AG09319 (cell line): ENCODE data around the gene BLZF1.
"Not testable (repeated sequence)": the region's sequence is repeated elsewhere in the genome, so short reads cannot be mapped to it uniquely, and the experiment has no call there.

Source experiments
- DNase-seq: peaks from one replicate; pipeline ENCODE4 v3.0.0-alpha.2; 2010; ENCODE audit warnings: low read depth; ENCODE audit errors: extremely low read depth
- TF ChIP-seq, protein P1 (sequence below): IDR thresholded peaks from 2 replicates; pipeline ENCODE4 v1.5.1; 2011; ENCODE audit warnings: low read depth, mild to moderate bottlenecking, inconsistent platforms, low read length, moderate library complexity

BLZF1 gene

DNA sequence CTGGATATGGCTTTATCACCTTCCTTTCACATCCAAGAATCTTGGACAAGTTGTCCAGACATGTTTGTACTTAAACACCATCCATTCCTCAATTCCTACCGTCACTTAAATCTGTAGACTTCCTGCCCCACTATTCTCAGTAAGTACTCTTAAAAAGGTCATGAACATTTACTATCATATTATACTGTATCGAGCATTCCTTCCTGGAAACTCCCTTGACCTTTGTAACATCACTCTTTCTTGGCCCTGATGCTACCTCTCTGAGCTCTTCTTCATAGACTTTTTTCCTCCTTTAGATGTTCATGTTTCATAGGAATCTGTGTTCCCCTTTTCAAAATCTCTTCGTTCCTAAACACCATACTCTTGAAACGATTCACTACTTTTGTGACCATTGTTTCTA is 15.5 kb downstream of the BLZF1 start:
- TF ChIP-seq, protein P1, sequence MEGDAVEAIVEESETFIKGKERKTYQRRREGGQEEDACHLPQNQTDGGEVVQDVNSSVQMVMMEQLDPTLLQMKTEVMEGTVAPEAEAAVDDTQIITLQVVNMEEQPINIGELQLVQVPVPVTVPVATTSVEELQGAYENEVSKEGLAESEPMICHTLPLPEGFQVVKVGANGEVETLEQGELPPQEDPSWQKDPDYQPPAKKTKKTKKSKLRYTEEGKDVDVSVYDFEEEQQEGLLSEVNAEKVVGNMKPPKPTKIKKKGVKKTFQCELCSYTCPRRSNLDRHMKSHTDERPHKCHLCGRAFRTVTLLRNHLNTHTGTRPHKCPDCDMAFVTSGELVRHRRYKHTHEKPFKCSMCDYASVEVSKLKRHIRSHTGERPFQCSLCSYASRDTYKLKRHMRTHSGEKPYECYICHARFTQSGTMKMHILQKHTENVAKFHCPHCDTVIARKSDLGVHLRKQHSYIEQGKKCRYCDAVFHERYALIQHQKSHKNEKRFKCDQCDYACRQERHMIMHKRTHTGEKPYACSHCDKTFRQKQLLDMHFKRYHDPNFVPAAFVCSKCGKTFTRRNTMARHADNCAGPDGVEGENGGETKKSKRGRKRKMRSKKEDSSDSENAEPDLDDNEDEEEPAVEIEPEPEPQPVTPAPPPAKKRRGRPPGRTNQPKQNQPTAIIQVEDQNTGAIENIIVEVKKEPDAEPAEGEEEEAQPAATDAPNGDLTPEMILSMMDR = no peak

DNA sequence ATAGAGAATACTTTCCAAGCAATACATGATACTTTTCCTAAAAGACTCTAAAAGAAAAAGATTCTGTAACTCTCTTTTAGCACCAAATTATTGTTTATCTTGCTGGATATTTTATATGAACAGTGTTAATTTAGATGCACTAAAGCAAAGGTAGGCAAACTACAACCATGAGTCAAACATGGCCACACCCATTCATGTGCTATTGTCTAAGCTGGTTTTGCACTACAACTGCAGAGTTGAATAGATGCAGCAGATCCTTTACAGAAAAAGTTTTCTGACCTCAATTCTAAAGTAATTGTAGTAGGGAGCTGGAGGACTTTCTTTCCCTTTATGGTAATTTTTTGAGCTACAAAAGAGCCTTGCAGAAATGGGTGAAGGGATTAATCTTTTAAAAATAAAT is 19.4 kb downstream of the BLZF1 start:
- no peak for DNase-seq
- TF ChIP-seq, protein P1 = no peak

More for the DNA sequence above, 15.5 kb downstream of the BLZF1 start:
- no peak for DNase-seq

DNA sequence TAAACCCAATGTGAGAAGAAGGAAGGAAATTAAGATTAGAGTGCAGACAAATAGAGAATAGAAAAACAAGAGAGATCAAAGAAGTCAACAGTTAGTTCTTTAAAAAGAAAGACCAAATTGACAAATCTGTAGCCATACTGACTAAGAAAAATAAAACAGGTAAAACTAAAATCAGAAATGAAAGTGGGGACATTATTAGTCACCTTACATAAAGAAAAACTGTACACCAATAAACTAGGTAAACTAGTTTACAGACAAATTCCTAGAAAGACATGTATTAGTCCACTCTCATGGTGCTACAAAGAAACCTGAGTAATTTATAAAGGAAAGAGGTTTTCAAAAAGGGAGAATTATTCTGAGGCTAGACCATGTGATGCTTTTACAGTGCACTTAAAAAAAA is 22.3 kb downstream of the BLZF1 start:
- TF ChIP-seq, protein P1 = no peak

DNA sequence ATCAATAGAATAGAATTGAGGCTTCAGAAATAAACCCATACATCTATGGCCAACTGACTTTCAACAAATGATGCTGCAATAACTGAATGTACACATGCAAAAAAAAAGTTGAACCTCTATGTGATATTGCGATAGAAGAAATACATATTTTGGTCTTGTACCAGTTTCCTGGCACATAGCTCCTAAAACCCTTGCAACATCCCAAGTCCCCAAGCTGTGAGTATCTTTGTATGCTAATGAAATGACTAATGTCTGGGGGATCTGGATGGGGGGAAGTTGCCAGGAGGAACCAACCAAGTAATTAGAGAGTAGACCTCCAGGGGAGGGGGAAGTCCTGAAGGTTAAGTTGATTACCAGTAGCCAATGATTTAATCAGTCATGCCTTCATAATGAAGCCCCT is 24.4 kb downstream of the BLZF1 start:
- DNase-seq = no peak
- TF ChIP-seq, protein P1 = no peak

More for the DNA sequence above, 22.3 kb downstream of the BLZF1 start:
- no peak for DNase-seq

DNA sequence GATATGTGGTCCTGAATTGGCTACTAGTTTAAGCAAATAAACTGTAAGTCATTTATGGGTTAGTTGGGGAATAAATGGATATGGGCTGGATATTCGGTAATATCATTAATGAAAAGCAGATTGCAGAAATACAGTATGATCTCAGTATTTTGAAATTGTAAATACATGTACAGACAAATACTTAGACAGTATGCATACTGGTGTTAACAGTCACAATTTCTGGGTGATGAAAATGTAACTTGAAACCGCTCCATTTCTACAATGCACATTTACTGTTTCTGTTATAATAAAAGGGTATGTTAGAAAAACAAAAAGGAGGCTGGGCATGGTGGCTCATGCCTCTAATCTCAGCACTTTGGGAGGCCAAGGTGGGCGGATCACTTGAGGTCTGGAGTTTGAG is 28.0 kb downstream of the BLZF1 start:
- TF ChIP-seq, protein P1 = no peak
- no peak for DNase-seq

DNA sequence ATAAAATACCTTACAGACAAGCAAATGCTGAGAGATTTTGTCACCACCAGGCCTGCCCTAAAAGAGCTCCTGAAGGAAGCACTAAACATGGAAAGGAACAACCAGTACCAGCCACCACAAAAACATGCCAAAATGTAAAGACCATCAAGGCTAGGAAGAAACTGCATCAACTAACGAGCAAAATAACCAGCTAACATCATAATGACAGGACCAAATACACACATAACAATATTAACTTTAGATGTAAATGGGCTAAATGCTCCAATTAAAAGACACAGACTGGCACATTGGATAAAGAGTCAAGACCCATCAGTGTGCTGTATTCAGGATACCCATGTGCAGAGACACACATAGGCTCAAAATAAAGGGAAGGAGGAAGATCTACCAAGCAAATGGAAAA is 34.6 kb downstream of the BLZF1 start:
- not testable (repeated sequence) for DNase-seq

DNA sequence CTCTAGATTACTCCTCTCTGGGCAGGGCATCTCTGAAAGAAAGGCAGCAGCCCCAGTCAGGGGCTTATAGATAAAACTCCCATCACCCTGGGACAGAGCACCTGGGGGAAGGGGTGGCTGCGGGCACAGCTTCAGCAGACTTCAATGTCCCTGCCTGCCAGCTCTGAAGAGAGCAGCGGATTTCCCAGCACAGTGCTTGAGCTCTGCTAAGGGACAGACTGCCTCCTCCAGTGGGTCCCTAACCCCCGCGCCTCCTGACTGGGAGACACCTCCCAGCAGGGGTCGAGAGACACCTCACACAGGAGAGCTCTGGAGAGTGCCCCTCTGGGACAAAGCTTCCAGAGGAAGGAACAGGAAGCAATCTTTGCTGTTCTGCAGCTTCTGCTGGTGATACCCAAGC is 40.3 kb downstream of the BLZF1 start:
- not testable (repeated sequence) for DNase-seq

DNA sequence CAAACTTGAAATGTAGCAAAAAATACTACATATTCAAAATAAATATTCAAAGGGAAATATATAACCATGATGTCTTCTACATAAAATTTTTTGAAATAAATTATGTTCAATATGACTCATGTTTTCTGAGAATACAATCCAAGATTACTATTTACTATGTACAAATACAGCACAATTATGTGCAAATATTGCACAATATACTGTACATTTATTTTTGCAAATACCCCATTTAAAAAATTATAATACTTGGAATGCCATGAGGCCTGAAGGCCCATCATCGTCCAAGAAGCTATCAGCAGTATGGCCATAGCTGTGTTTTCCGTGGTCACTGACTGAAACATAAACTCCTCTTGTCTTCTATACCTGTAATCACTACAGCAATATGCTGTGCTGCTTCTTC is 47.0 kb downstream of the BLZF1 start:
- DNase-seq = no peak
- TF ChIP-seq, protein P1 = no peak

GRCh38 chr1:169421309-169421708 is 53.3 kb downstream of the BLZF1 start:
- no peak for DNase-seq
- TF ChIP-seq, protein P1 = no peak
